Liver (tissue), 3 donors: Measurements from ENCODE around the gene POMT2.

Experiments used
- GABPA ChIP-seq, 2 donors: IDR thresholded peaks in 1 of 2; conservative IDR thresholded peaks in 1 of 2; 2 replicates each; pipeline ENCODE4 v1.6.1; 2016; ENCODE audit warnings: antibody characterized with exemption in 2 of 2, mild to moderate bottlenecking in 1 of 2, moderate library complexity in 1 of 2
- RAD21 ChIP-seq, 2 donors: IDR thresholded peaks; 2 replicates each; pipeline ENCODE4 v1.6.1; 2016; ENCODE audit warnings: antibody characterized with exemption in 2 of 2, mild to moderate bottlenecking in 2 of 2
- RXRA ChIP-seq, 2 donors: IDR thresholded peaks; 2 replicates each; pipeline ENCODE4 v1.6.1; 2017 to 2018; ENCODE audit warnings: antibody characterized with exemption in 2 of 2, mild to moderate bottlenecking in 1 of 2
- YY1 ChIP-seq: IDR thresholded peaks from 2 replicates; pipeline ENCODE4 v1.6.1; 2016; ENCODE audit warnings: antibody characterized with exemption, mild to moderate bottlenecking
- TF ChIP-seq, protein P1 (sequence below): fragments of 150-350 bp; IDR thresholded peaks from 2 replicates; pipeline ENCODE4 v1.5.1; 2017; ENCODE audit warnings: improper control_type of control experiment, low read depth, low read length; ENCODE audit not compliant: missing input control
- TF ChIP-seq, protein P2 (sequence below): IDR thresholded peaks from 2 replicates; pipeline ENCODE4 v1.6.1; 2016; ENCODE audit warnings: antibody characterized with exemption
- donor health status: healthy.
- donor health status: healthy.

DNA sequence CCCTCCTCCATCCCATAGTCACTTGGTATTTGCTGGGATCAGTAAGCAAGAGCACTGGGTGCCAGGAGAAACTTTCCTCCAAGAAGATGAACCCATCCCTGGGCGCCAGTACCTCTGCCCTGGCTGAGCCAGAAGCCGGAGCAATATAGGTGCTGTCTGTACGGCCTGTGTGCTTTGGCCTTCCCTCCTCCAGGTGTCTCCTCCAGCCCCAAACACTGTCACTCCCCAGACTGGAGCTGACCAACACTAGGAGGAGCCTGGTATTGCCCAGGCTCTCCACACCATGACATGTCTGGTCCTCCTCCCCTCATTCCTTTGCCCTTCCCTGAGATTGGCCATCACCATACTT, 5.0 kb upstream of the POMT2 start:
- TF ChIP-seq, protein P1, sequence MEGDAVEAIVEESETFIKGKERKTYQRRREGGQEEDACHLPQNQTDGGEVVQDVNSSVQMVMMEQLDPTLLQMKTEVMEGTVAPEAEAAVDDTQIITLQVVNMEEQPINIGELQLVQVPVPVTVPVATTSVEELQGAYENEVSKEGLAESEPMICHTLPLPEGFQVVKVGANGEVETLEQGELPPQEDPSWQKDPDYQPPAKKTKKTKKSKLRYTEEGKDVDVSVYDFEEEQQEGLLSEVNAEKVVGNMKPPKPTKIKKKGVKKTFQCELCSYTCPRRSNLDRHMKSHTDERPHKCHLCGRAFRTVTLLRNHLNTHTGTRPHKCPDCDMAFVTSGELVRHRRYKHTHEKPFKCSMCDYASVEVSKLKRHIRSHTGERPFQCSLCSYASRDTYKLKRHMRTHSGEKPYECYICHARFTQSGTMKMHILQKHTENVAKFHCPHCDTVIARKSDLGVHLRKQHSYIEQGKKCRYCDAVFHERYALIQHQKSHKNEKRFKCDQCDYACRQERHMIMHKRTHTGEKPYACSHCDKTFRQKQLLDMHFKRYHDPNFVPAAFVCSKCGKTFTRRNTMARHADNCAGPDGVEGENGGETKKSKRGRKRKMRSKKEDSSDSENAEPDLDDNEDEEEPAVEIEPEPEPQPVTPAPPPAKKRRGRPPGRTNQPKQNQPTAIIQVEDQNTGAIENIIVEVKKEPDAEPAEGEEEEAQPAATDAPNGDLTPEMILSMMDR: no peak
- TF ChIP-seq RAD21 (IDR thresholded peaks at IDR 0.05) (no peak), YY1 (no peak), GABPA (IDR thresholded peaks at IDR 0.05 in 1 of 2, conservative IDR thresholded peaks at IDR 0.05 in 1 of 2) (no peak), RXRA (IDR thresholded peaks at IDR 0.05) (no peak)
- TF ChIP-seq, protein P2, sequence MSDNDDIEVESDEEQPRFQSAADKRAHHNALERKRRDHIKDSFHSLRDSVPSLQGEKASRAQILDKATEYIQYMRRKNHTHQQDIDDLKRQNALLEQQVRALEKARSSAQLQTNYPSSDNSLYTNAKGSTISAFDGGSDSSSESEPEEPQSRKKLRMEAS: no peak
